Tibial nerve (tissue), 3 donors: ENCODE results near the gene CLDND1.

Source experiments
- CTCF ChIP-seq, 5 experiments: fragments of 200-600 bp in 3 of 5; fragments of 450-650 bp in 2 of 5; sonication (generic) in 3 of 5; IDR thresholded peaks; one replicate each; pipeline ENCODE4 v1.5.1; 2016 to 2019; ENCODE audit warnings: antibody characterized with exemption in 5 of 5, mild to moderate bottlenecking in 3 of 5, moderate library complexity in 2 of 5
- POLR2A ChIP-seq, 2 donors: fragments of 450-650 bp; IDR thresholded peaks; one replicate each; pipeline ENCODE4 v1.6.1; 2017; ENCODE audit warnings: antibody characterized with exemption in 2 of 2, mild to moderate bottlenecking in 2 of 2, moderate library complexity in 2 of 2

GRCh38 chr3:98554580-98554979, 31.9 kb upstream of the CLDND1 start:
- TF ChIP-seq POLR2A (IDR thresholded peaks at IDR 0.05) (no peak), CTCF (IDR thresholded peaks at IDR 0.05) (no peak)
